ENCODE data around the gene ITFG1.

The ITFG1 gene

GRCh38 chr16:47317465-47318240 lies 143.2 kb downstream of the ITFG1 start:
- no peak overlapping the region for H3K4me3 ChIP-seq (ENCODE audit: control insufficient read depth, low read depth, low read length)
- DNase-seq (ENCODE audit: low read depth), result no peak
- TF ChIP-seq, protein P1, sequence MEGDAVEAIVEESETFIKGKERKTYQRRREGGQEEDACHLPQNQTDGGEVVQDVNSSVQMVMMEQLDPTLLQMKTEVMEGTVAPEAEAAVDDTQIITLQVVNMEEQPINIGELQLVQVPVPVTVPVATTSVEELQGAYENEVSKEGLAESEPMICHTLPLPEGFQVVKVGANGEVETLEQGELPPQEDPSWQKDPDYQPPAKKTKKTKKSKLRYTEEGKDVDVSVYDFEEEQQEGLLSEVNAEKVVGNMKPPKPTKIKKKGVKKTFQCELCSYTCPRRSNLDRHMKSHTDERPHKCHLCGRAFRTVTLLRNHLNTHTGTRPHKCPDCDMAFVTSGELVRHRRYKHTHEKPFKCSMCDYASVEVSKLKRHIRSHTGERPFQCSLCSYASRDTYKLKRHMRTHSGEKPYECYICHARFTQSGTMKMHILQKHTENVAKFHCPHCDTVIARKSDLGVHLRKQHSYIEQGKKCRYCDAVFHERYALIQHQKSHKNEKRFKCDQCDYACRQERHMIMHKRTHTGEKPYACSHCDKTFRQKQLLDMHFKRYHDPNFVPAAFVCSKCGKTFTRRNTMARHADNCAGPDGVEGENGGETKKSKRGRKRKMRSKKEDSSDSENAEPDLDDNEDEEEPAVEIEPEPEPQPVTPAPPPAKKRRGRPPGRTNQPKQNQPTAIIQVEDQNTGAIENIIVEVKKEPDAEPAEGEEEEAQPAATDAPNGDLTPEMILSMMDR (IDR thresholded peaks at IDR 0.05; ENCODE audit: control insufficient read depth, insufficient read depth, low read depth, low read length, missing control alignments), result no peak

DNA sequence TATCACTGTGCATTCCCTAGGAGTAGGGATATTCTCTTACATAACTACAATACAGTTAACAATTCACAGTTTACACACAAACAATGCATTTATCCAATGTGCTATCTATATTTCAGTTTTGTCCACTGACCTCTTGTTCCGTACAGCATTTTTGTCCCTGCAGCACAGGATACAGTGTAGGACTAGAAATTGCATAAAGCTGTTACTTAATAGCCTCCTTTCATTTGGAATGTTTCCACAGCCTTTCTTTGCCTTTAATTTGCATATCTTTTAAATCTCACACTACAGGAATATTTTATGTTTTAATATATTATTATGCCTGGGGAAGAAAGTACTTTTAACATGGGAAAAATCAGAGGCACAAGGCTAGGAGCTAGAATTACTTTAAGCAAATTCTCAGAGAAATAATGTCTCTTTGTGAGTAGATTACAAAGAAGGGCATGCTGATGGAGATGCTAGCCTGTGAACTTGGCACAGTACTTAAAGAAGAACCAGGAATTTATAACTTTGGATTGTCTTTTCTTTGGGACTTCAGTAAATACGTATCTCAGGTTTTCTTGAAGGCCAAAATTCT lies 144.3 kb downstream of the ITFG1 start:
- TF ChIP-seq, protein P1 (IDR thresholded peaks at IDR 0.05; ENCODE audit: control insufficient read depth, insufficient read depth, low read depth, low read length, missing control alignments), result no peak
- no peak overlapping the region for H3K4me3 ChIP-seq (ENCODE audit: control insufficient read depth, low read depth, low read length)
- DNase-seq (ENCODE audit: low read depth), result no peak

DNA sequence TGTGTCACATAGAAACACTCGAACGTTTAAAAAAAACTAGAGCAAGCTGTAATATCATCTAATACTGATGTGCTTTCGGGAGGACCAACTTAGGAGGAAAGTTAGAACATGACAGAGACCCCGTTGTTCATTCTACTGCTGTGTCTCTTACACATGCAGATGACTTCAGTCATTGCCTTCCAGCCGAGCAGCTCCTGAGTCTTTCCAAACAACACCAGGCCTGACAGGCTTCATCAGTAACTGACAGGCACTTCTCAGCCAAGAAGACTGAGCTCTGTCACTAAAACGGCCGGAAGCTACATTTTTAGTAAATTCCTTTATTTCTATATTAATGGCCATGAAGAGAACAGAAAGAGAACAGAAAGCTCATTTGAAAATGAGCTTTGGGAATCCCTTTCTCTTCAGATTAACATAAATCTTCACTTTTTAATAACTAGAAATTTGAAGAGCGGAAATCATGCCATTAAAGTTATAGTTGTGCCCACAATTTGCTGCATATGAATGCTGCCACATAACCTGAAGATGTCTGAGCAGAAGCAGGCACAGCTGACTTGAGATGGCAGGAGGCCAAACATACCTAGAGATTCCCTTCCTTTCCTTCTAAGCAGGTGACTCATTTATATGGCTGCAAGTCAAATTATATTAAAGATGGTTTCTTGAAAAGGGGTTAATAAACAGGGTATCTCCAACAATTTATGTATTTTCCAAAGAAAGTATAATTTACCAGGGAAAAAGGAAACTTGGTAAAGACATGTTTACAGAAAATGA lies 148.9 kb downstream of the ITFG1 start:
- no peak overlapping the region for H3K4me3 ChIP-seq (ENCODE audit: control insufficient read depth, low read depth, low read length)
- no peak for DNase-seq (ENCODE audit: low read depth)

DNA sequence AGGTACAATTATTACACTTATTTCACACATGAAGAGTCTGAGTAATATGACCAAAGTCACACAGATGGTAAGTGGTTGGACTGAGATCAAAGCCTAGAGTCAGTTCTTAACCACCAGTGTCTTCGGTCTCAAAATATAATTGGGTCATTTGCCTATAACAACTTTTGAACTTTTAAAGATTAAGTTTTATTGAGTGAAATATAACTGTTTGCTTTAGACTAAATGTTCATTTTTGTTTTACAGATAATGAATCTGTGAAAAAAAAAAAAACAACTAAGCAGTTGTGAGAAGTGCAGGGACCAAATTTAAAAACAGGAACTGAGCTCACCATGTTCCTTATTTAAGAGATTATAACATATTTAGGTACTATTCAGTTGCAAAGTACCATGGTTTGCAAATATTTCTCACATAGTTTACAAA lies 150.1 kb downstream of the ITFG1 start:
- TF ChIP-seq, protein P1 (IDR thresholded peaks at IDR 0.05; ENCODE audit: control insufficient read depth, insufficient read depth, low read depth, low read length, missing control alignments), result no peak
- DNase-seq (ENCODE audit: low read depth), result no peak
- no peak overlapping the region for H3K4me3 ChIP-seq (ENCODE audit: control insufficient read depth, low read depth, low read length)

More for the DNA sequence above, 148.9 kb downstream of the ITFG1 start:
- TF ChIP-seq, protein P1 (IDR thresholded peaks at IDR 0.05; ENCODE audit: control insufficient read depth, insufficient read depth, low read depth, low read length, missing control alignments), result no peak

DNA sequence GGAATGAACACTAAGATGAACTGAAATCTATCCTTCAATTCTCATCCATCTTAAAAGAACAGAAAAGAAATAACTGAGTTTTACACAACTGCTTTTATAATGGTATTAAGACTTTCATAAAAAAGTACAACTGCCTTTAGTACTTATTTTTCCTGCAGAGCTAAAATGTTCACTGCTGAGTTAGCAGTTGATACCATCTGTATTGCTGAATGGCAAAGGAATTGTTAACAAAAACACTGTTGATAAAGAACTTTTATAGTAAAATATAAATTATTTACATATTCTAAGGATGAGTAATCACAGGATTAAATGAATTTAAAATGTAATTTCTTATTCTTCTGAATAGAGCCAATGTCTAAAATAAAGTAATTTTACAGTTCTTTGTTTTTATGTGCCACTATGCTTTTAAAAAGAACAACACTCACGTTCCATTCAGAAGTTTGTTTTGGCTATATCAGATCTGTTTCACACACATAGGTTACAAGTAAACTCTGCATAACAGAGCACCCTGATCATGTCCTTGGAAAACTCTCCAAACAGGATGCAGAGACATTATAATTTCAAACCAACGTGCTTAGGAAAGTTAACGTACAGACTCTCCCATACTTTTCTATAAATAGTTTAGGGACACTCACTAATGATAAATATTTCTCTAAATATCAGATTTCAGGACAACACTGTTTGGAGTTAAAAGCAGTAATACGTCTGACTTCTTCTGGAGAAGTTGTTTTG lies 151.1 kb downstream of the ITFG1 start:
- no peak overlapping the region for H3K4me3 ChIP-seq (ENCODE audit: control insufficient read depth, low read depth, low read length)
- no peak for DNase-seq (ENCODE audit: low read depth)
- TF ChIP-seq, protein P1 (IDR thresholded peaks at IDR 0.05; ENCODE audit: control insufficient read depth, insufficient read depth, low read depth, low read length, missing control alignments), result no peak

- H3K4me3 ChIP-seq (ENCODE audit: control insufficient read depth, low read depth, low read length), result no peak overlapping the region
- TF ChIP-seq, protein P1 (IDR thresholded peaks at IDR 0.05; ENCODE audit: control insufficient read depth, insufficient read depth, low read depth, low read length, missing control alignments), result no peak
- DNase-seq (ENCODE audit: low read depth), result no peak
Measured at GRCh38 chr16:47308601-47309000, 152.3 kb downstream of the ITFG1 start.
